Tibial artery (tissue), 4 donors: ENCODE data around the gene INTS1.

Experiments
- DNase-seq, 2 donors: peaks; one replicate each; pipeline ENCODE4 v3.0.0-alpha.2; 2019
- H3K27ac ChIP-seq, 2 donors: fragments of 200-600 bp; sonication (generic) in 1 of 2; 1 replicate in 1 of 2; 2 replicates in 1 of 2; pipeline ENCODE4 v1.5.1; 2018 to 2019; ENCODE audit warnings: mild to moderate bottlenecking in 1 of 2
- H3K27me3 ChIP-seq, 2 donors: fragments of 200-600 bp; sonication (generic) in 1 of 2; one replicate each; pipeline versions ENCODE4 v1.5.1 to v1.6.0; 2016 to 2019
- H3K36me3 ChIP-seq, 3 donors: fragments of 200-600 bp; sonication (generic) in 2 of 3; one replicate each; pipeline ENCODE4 v1.5.1; 2016 to 2019; ENCODE audit warnings: mild to moderate bottlenecking in 2 of 3
- H3K4me1 ChIP-seq, 4 donors: fragments of 200-600 bp; sonication (generic) in 2 of 4; 1 replicate in 3 of 4; 2 replicates in 1 of 4; pipeline ENCODE4 v1.5.1; 2016 to 2019
- H3K4me3 ChIP-seq, 2 donors: fragments of 200-600 bp; sonication (generic) in 1 of 2; 1 replicate in 1 of 2; 2 replicates in 1 of 2; pipeline ENCODE4 v1.5.1; 2018 to 2019; ENCODE audit warnings: mild to moderate bottlenecking in 2 of 2
- H3K9me3 ChIP-seq, 3 donors: fragments of 200-600 bp; sonication (generic) in 1 of 3; one replicate each; pipeline ENCODE4 v1.5.1; 2016 to 2019
- CTCF ChIP-seq, 2 experiments: fragments of 200-600 bp in 1 of 2; fragments of 450-650 bp in 1 of 2; IDR thresholded peaks; one replicate each; pipeline ENCODE4 v1.5.1; 2017 to 2019; ENCODE audit warnings: antibody characterized with exemption in 2 of 2, mild to moderate bottlenecking in 1 of 2, moderate library complexity in 1 of 2
- intact Hi-C: fragments of 100-400 bp; cut with DNase I; formaldehyde crosslinking; loops from one replicate; pipeline ENCODE4 v1.15.0; 2023; ENCODE audit warnings: low total_unique reads

INTS1 gene

DNA sequence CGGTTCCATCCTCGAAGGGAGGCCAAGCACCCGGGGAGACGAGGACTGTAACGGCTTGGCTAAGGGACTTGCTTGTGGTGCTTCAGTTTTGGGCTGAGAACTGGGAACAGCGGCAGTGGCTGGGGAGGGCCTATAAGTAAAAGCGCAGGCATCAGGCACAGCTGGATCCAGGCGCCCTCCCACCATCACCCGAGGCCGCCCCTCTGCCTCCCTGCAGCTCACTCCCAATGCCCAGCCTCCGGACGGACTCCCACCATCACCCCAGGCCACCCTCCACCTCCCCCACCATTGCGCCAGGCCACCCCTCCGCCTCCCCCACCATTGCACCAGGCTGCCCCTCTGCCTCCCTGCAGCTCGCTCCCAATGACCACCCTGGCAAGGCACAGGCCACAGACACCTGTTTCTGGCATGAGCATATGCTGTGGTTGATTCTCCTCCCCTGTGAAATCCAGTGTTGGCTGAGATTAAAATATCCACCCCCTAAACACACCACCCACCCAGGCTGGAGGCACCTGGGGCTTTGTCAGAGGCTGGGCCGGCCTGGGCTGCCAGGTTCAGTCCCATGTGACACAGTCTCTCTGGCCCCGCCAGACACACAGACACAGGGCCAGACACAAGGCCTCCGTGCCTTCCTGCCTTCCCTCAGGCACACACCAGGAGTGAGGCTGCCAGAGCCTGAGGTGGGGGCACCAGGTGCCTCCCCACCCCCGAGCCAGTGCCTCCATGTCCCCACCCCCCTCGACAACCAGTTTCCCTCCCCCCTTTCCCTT lies 61.6 kb downstream of the INTS1 start:
- TF ChIP-seq CTCF (IDR thresholded peaks at IDR 0.05): no peak
- no peak for DNase-seq
- Histone ChIP-seq H3K27ac (no peak overlapping the region), H3K27me3 (no peaks in the 10 kb centered on the region), H3K9me3 (no peaks in the 10 kb centered on the region), H3K4me3 (no peak overlapping the region), H3K4me1 (peaks cover 0 to 10% (median 0%) of the 10 kb centered on the region in 4 donors), H3K36me3 (peaks cover 7 to 58% (median 12%) of the 10 kb centered on the region in 3 donors)
- intact Hi-C loops: no loop called here

- Histone ChIP-seq H3K27me3 (no peaks in the 10 kb centered on the region), H3K36me3 (peaks cover 7 to 66% (median 20%) of the 10 kb centered on the region in 3 donors), H3K4me1 (peaks cover 0 to 4% (median 0%) of the 10 kb centered on the region in 4 donors), H3K9me3 (no peaks in the 10 kb centered on the region), H3K27ac (no peak overlapping the region), H3K4me3 (no peak overlapping the region)
- intact Hi-C loops: no loop called here
- no peak for DNase-seq
- no peak for TF ChIP-seq CTCF (IDR thresholded peaks at IDR 0.05)
These were observed 62.4 kb downstream of the INTS1 start for GRCh38 chr7:1441615-1442354.

DNA sequence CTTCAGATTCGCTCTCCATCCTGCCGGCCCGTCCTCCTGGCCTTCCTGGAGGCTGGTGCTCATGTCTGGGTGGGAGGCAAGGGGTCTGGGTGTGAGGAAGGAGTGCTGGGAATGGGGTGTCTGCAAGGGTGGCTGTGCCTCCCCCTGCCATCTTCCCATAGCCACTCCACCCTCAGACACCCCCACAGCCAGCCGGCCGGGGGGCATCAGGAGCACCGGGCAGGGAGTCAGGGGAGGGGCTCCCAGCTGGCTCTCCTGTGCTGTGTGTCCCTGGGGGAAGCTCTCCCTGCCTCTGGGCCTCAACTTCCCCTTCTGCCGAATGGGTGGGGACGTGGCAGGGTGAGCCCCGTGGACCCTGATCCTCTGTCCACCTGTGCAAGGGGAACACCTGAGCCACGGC lies 63.6 kb downstream of the INTS1 start:
- Histone ChIP-seq H3K36me3 (peaks cover 7 to 77% (median 22%) of the 10 kb centered on the region in 3 donors), H3K27ac (no peak overlapping the region), H3K4me3 (no peak overlapping the region), H3K27me3 (no peaks in the 10 kb centered on the region), H3K4me1 (no peaks in the 10 kb centered on the region), H3K9me3 (no peaks in the 10 kb centered on the region)
- intact Hi-C loops: no loop called here
- TF ChIP-seq CTCF (IDR thresholded peaks at IDR 0.05): no peak
- DNase-seq: no peak

- DNase-seq: no peak
- H3K27ac ChIP-seq: no peak overlapping the region
- H3K4me1 ChIP-seq: no peaks in the 10 kb centered on the region
- no peaks in the 10 kb centered on the region for H3K9me3 ChIP-seq
- intact Hi-C loops: loop anchor here (10.0 kb wide), 2 partner anchors 215 to 245 kb away; no protein-coding TSS in a partner anchor
- TF ChIP-seq CTCF (IDR thresholded peaks at IDR 0.05): peak in 1 of 2 experiments; percentile 13
- H3K27me3 ChIP-seq: no peaks in the 10 kb centered on the region
- no peak overlapping the region for H3K4me3 ChIP-seq
- H3K36me3 ChIP-seq: peaks cover 7 to 79% (median 22%) of the 10 kb centered on the region in 3 donors
These were observed 64.5 kb downstream of the INTS1 start for GRCh38 chr7:1439373-1440363.

DNA sequence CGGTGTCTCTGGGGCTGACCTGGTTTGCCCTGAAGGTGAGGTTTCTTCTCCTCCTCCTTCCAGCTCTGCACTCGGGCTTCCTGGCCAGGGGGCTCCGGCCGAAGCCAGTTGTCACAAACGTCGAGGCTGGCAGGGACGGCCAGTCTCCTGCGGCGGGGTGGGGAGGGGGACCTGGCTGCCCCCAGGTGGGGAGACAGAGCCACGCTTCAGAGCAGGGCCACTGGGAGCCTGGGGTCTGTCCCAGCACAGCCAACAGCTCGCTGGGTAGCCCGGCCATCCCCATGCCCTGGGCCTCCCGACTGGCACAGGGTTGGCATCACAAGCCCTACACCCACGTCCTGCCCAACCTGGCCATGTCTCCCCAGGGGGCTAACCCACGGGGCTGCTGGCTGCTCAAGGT lies 65.4 kb downstream of the INTS1 start:
- no peak overlapping the region for H3K27ac ChIP-seq
- no peaks in the 10 kb centered on the region for H3K4me1 ChIP-seq
- DNase-seq: no peak
- intact Hi-C loops: loop anchor here (10.0 kb wide), 2 partner anchors 214 to 244 kb away; no protein-coding TSS in a partner anchor
- no peaks in the 10 kb centered on the region for H3K27me3 ChIP-seq
- H3K9me3 ChIP-seq: no peaks in the 10 kb centered on the region
- H3K4me3 ChIP-seq: no peak overlapping the region
- H3K36me3 ChIP-seq: peaks cover 7 to 74% (median 22%) of the 10 kb centered on the region in 3 donors
- no peak for TF ChIP-seq CTCF (IDR thresholded peaks at IDR 0.05)
